Inflammatory macrophage (primary cell): Measurements from ENCODE around the gene STARD13.
"Not testable (repeated sequence)": the region's sequence is repeated elsewhere in the genome, so short reads cannot be mapped to it uniquely, and the experiment has no call there.

Source experiments
- DNase-seq, 2 donors: peaks; one replicate each; pipeline ENCODE4 v3.0.0-alpha.2; 2020 to 2022

Gene STARD13

GRCh38 chr13:33250609-33251008, 34.9 kb downstream of the STARD13 start:
- DNase-seq: no peak

DNA sequence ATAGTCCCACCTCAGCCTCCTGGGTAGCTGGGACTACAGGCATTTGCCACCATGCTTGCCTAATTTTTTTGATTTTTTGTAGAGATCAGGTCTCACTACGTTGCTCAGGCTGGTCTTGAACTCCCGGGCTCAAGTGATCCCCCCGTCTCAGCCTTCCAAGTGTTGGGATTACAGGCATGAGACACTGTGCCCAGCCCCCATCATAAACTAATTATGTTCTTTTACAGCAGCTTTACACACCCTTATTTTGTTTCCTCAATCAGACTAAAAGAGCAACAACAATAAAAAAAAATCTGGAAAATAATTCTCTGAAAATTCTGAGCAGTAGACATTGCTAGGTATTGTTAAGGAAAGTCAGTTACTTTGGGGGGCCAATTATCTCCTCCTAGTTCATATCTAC, 35.7 kb downstream of the STARD13 start:
- DNase-seq: no peak

DNA sequence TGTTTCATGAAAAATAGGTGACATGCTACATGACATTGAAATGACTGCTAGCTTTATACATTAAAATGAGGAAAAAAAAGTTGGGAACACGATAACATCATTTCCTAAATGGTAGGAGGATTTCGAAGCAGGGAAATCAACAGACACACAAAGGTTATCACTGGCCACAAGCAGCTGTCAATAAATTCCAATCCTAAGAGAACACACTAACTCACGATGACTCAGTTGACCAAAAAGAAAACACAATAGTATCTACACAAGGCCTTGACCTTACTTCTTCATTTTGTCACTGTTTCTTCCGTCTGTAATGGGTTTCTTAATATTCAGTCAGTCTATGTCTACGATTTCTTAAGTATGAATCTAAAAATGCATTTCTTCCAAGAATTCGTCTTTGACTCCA, 36.5 kb downstream of the STARD13 start:
- peak in 1 of 2 donors; percentile 66 for DNase-seq

GRCh38 chr13:33245505-33246158, 39.9 kb downstream of the STARD13 start:
- DNase-seq: no peak

DNA sequence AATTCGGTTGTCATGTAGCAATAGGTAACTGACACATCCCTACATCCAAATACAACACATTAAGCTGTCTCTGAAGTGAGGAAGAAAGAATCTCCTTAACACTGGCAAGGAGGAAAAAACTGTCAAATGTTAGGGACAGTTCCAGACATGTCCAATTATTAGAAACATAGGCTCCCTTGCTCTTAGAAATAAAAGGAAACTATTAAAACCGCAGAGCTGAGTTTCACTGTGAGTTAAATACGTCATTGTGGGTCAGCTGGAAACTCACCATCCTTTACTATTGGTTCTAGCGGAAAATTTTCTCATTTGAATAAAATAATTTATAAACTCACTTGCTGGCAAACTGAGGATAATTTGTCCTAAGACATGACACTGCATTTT, 40.7 kb downstream of the STARD13 start:
- DNase-seq: no peak

- DNase-seq: no peak
Observed at GRCh38 chr13:33244210-33244906, 41.2 kb downstream of the STARD13 start.

- no peak for DNase-seq
Observed at GRCh38 chr13:33242984-33243617, 42.5 kb downstream of the STARD13 start.

DNA sequence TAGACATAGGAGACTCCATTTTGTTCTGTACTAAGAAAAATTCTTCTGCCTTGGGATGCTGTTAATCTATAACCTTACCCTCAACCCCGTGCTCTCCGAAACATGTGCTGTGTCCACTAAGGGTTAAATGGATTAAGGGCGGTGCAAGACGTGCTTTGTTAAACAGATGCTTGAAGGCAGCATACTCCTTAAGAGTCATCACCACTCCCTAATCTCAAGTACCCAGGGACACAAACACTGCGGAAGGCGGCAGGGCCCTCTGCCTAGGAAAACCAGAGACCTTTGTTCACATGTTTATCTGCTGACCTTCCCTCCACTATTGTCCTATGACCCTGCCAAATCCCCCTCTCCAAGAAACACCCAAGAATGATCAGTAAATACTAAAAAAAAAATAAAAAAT, 43.2 kb downstream of the STARD13 start:
- DNase-seq: not testable (repeated sequence)

DNA sequence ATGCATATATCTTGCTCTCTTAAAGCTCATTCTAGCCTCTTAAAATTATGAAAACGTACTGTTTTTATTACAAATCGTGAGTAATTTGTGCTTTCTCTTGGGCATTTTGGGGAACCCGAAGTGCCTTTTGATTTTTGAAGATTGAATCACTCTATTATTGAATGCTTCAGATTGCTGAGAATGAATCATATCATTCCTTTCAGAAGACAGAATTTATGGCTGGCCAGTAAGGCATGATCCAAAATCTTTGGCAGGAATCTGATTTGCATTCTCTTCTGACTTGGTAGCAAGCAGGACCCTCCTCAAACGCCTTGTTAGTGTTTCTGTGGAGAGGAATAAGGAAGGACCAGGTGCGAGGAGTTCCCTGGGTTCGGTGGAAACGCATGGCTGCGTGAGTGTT, 49.5 kb downstream of the STARD13 start:
- DNase-seq: no peak

GRCh38 chr13:33235564-33235963, 50.0 kb downstream of the STARD13 start:
- DNase-seq: no peak

- no peak for DNase-seq
Observed at GRCh38 chr13:33235078-33235477, 50.5 kb downstream of the STARD13 start.

DNA sequence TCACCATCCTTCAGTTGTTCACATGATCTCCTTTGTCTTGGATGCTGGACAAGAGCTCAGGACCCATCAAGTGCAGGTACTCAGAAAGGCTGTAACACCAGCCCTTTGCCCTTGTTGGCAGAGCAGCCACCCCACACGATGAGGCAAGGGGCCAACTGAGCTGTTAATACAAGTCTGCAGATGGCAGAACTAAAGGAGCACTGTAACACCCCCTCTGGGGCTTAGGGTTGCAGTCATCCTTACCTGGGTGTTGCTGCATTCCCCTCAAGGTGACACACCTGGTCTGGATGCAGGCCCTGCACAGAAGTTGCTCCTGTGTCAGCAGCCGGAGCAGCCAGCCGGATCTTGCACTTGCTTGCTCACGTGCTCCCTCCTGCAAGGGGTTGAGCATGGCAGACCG, 52.0 kb downstream of the STARD13 start:
- no peak for DNase-seq

DNA sequence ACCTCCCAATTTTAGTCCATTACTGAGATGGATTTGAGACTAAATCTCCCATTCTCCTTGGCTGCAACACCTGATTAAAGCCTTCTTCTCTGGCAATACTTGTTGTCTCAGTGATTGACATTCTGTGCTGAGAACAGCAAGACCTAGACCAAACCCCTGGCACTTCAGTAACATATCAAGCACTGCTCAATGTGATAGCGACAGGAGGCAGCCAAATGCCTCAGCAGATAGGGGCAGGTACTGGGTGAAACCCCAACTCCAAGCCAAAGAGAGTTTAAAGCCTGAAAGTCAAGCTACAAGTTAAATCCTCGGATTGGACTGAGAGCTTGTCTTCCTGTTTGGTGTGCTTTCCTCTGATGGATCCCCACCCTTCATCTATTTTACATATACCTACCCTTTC, 52.7 kb downstream of the STARD13 start:
- no peak for DNase-seq

- DNase-seq: no peak
Observed at GRCh38 chr13:33231339-33231738, 54.2 kb downstream of the STARD13 start.

GRCh38 chr13:33230178-33230881, 55.2 kb downstream of the STARD13 start:
- DNase-seq: no peak

DNA sequence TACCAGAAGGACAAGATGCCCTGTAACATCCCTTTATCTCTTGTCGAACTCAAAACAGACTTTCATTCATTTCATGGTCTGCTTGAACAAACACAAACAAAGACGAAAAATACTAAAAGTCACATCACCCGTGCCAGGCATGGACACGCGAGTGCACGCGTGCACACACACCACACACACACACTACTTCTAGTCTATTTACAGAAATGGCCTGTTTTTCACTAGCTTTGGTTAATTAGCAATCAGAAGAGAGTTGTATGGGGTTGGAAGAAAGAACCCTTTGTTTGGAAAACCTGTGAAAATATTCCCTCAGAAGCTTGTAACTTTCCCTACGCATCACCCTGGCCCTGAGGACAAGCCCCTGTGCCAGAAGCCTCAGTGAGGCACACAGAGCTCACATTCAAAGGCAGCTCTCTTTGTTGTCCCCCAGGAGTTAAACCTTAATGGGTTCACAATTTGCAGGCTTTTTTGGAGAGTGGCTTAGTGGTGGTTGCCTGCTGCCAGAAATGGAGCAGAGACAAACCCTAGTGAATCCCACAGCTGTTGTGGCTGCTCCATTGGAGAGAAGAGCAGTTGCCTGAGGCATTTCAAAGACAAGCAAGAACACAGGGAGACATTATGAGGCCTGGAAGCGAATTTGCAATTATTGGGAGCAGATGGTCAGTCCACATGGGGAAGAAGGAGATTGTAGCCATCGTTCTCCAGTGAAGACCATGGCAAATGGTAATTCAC, 55.9 kb downstream of the STARD13 start:
- no peak for DNase-seq

DNA sequence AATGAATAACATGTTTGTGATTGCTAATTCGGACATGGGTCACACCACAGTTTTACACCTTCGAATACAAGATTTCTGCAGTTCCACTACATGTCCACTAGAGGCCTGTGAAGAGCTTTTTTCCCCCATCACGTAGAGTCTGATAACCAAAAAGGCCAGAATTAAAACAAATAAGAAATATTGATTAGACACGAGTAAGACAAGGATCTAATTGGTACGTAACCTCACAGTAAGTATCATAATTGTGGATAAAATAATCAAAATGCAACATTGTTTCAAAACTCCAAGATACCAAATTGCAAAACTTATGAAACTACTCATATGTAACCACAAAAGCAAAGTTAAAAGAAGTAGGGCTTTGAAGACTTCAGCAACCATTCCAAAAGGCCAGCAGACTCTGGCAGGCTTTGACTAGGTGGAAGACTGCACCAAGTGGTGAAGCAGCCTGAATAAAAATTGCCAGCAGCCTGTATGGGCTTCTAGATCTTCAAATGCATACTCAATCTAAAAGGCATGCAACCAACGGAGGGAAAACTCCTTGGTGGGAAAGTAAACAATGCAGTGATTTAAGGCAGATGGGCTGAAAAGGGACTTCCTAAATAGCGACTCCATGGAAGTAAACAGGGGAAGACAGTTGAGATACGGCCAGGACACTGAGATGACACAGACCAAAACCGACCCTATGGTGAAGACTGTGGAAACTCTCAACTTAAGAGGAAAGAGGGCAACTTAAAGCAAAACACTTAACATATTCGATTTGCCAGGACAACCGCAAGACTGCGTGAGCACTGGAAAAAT, 56.7 kb downstream of the STARD13 start:
- DNase-seq: peak; percentile 29 to 32

- no peak for DNase-seq
Observed at GRCh38 chr13:33227927-33228647, 57.5 kb downstream of the STARD13 start.

- no peak for DNase-seq
Observed at GRCh38 chr13:33224686-33225085, 60.9 kb downstream of the STARD13 start.

DNA sequence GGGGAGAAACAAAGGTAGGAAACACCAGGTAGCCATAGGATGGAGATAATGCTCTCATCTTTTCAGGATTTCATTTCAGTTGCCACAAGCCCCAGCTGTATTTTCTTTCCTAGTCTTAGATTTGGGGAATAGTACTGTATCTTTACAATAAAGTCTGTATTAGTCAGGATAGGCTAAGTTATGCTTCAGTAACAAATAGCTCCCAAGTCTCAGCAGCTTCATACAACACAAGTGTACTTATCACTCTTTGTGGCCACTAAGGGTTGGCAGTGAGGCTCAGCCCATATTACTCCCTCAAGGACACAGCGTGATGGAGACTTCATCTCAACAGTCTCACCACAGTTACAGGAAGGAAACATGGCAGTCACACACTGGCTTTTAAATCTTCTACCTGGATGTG, 61.4 kb downstream of the STARD13 start:
- DNase-seq: no peak

- DNase-seq: no peak
Observed at GRCh38 chr13:33219926-33220325, 65.6 kb downstream of the STARD13 start.
